GM21786 (cell line): Measurements from ENCODE around the gene VAV2.
"Not testable (repeated sequence)": the region's sequence is repeated elsewhere in the genome, so short reads cannot be mapped to it uniquely, and the experiment has no call there.

ENCODE experiments used
- ATAC-seq: cut with Tn5 transposase; IDR thresholded peaks from one replicate; pipeline ENCODE4 v1.9.1; 2021; ENCODE audit not compliant: unreplicated experiment

The VAV2 gene

GRCh38 chr9:133939171-133939785 lies 52.8 kb downstream of the VAV2 start:
- no peak for ATAC-seq

GRCh38 chr9:133938753-133939152 lies 53.4 kb downstream of the VAV2 start:
- no peak for ATAC-seq

- ATAC-seq = no peak
Measured at GRCh38 chr9:133938086-133938485, 54.0 kb downstream of the VAV2 start.

- no peak for ATAC-seq
Measured at GRCh38 chr9:133937120-133937519, 55.0 kb downstream of the VAV2 start.

- no peak for ATAC-seq
Measured at GRCh38 chr9:133935328-133936005, 56.7 kb downstream of the VAV2 start.

GRCh38 chr9:133934482-133935232 lies 57.5 kb downstream of the VAV2 start:
- no peak for ATAC-seq

GRCh38 chr9:133933426-133934026 lies 58.6 kb downstream of the VAV2 start:
- ATAC-seq = no peak

GRCh38 chr9:133932633-133933032 lies 59.5 kb downstream of the VAV2 start:
- ATAC-seq = no peak

- ATAC-seq = no peak
Measured at GRCh38 chr9:133932181-133932580, 59.9 kb downstream of the VAV2 start.

GRCh38 chr9:133930682-133931485 lies 61.2 kb downstream of the VAV2 start:
- no peak for ATAC-seq

GRCh38 chr9:133930046-133930681 lies 62.0 kb downstream of the VAV2 start:
- ATAC-seq = no peak

- no peak for ATAC-seq
Measured at GRCh38 chr9:133929599-133929998, 62.5 kb downstream of the VAV2 start.

- ATAC-seq = no peak
Measured at GRCh38 chr9:133928248-133928764, 63.8 kb downstream of the VAV2 start.

- ATAC-seq = no peak
Measured at GRCh38 chr9:133927041-133927440, 65.1 kb downstream of the VAV2 start.

GRCh38 chr9:133926165-133926856 lies 65.8 kb downstream of the VAV2 start:
- ATAC-seq = no peak

GRCh38 chr9:133924453-133924852 lies 67.7 kb downstream of the VAV2 start:
- no peak for ATAC-seq

GRCh38 chr9:133923608-133924007 lies 68.5 kb downstream of the VAV2 start:
- ATAC-seq = not testable (repeated sequence)

- no peak for ATAC-seq
Measured at GRCh38 chr9:133921866-133922265, 70.3 kb downstream of the VAV2 start.

GRCh38 chr9:133920471-133920870 lies 71.7 kb downstream of the VAV2 start:
- no peak for ATAC-seq
